Left cardiac atrium (tissue), 4 donors: Measurements from ENCODE around the gene NCCRP1. TPM values are rescaled to one million over a fixed set of nuclear protein-coding genes. Genes with fewer than 3 reads are reported as not detected.

Source experiments
- ATAC-seq, 2 donors: fragments of 200-7000 bp; cut with Tn5 transposase; one replicate each; pipeline ENCODE4 v1.9.1; 2020; ENCODE audit warnings: mild to moderate bottlenecking in 2 of 2, moderate library complexity in 2 of 2
- DNase-seq: peaks from one replicate; pipeline ENCODE4 v3.0.0-alpha.2; 2020
- intact Hi-C, 2 donors: fragments of 100-400 bp; cut with DNase I; formaldehyde crosslinking; loops; one replicate each; pipeline versions ENCODE4 v1.14.1 to v1.15.1; 2022 to 2023
- total RNA-seq, 2 donors: library from RNA; stranded (reverse); fragmentation: NEBNext Ultra II Directional; extraction: Animal tissue kit (Norgen Biotek cat#: 25700); gene quantifications; one replicate each; pipeline ENCODE4 v1.2.1, GENCODE V29; 2021
- donor health status: DM: no; HTN: yes; CAD: no.
- donor health status: DM: no; HTN: yes; CAD: no; lungs with severe emphysema.
- donor health status: DM: yes; HTN: yes; CAD: no.
- donor health status: Dilated cardiomyopathy.

Gene NCCRP1
- total RNA-seq, 2 donors from 2014 or later, result not detected

GRCh38 chr19:39162441-39163043 lies 34.2 kb upstream of the NCCRP1 start:
- ATAC-seq (no peak), DNase-seq (no peak)
- intact Hi-C loops, result no loop called here

GRCh38 chr19:39163621-39164020 lies 33.1 kb upstream of the NCCRP1 start:
- DNase-seq (no peak), ATAC-seq (no peak)
- intact Hi-C loops, result no loop called here

GRCh38 chr19:39164289-39164688 lies 32.5 kb upstream of the NCCRP1 start:
- ATAC-seq (no peak), DNase-seq (no peak)
- intact Hi-C loops, result no loop called here

- intact Hi-C loops, result no loop called here
- no peak for ATAC-seq
- DNase-seq, result no peak
Measured at GRCh38 chr19:39165857-39166256, 30.9 kb upstream of the NCCRP1 start.

GRCh38 chr19:39166571-39167391 lies 30.0 kb upstream of the NCCRP1 start:
- intact Hi-C loops, result no loop called here
- DNase-seq, result peak; percentile 87
- peak; percentile 54 to 74 for ATAC-seq

- DNase-seq, result no peak
- intact Hi-C loops, result no loop called here
- no peak for ATAC-seq
Measured at GRCh38 chr19:39167461-39168257, 29.1 kb upstream of the NCCRP1 start.

- DNase-seq (no peak), ATAC-seq (no peak)
- intact Hi-C loops, result no loop called here
Measured at GRCh38 chr19:39168258-39169142, 28.3 kb upstream of the NCCRP1 start.

GRCh38 chr19:39169143-39169810 lies 27.5 kb upstream of the NCCRP1 start:
- ATAC-seq (no peak), DNase-seq (no peak)
- intact Hi-C loops, result no loop called here

- ATAC-seq, result peak; percentile 3 to 60
- intact Hi-C loops, result no loop called here
- no peak for DNase-seq
Measured at GRCh38 chr19:39170386-39171231, 26.2 kb upstream of the NCCRP1 start.

GRCh38 chr19:39171479-39172465 lies 25.0 kb upstream of the NCCRP1 start:
- no peak for DNase-seq
- intact Hi-C loops, result no loop called here

GRCh38 chr19:39172700-39173501 lies 23.9 kb upstream of the NCCRP1 start:
- intact Hi-C loops, result no loop called here
- no peak for ATAC-seq
- DNase-seq, result no peak

More at GRCh38 chr19:39171479-39172465, 25.0 kb upstream of the NCCRP1 start:
- no peak for ATAC-seq

GRCh38 chr19:39173502-39173991 lies 23.2 kb upstream of the NCCRP1 start:
- ATAC-seq, result no peak
- intact Hi-C loops, result no loop called here
- no peak for DNase-seq

- DNase-seq, result no peak
- no peak for ATAC-seq
- intact Hi-C loops, result no loop called here
Measured at GRCh38 chr19:39174142-39174541, 22.6 kb upstream of the NCCRP1 start.

GRCh38 chr19:39174558-39175544 lies 21.9 kb upstream of the NCCRP1 start:
- ATAC-seq, result no peak
- intact Hi-C loops, result no loop called here
- no peak for DNase-seq
